Stimulated activated CD4-positive, alpha-beta T cell treated with anti-CD3 and anti-CD28 coated beads, Interleukin-12 subunit alpha, Interleukin-12 subunit beta, amount 100 ng/mL, for 48 hours (primary cell): ENCODE measurements around the gene PXMP4.

Experiments used
- DNase-seq, 3 donors: peaks; one replicate each; pipeline ENCODE4 v3.0.0-alpha.2; 2020; ENCODE audit warnings: low read depth in 2 of 3, low spot score in 1 of 3

Gene PXMP4

GRCh38 chr20:33685328-33686099 is 34.6 kb downstream of the PXMP4 start:
- peak in 2 of 3 donors; percentile 56 to 64 for DNase-seq

- DNase-seq: no peak
Observed at GRCh38 chr20:33684533-33685327, 35.4 kb downstream of the PXMP4 start.

GRCh38 chr20:33681728-33682353 is 38.3 kb downstream of the PXMP4 start:
- no peak for DNase-seq

GRCh38 chr20:33681288-33681687 is 38.8 kb downstream of the PXMP4 start:
- no peak for DNase-seq

GRCh38 chr20:33680686-33681085 is 39.4 kb downstream of the PXMP4 start:
- no peak for DNase-seq

GRCh38 chr20:33679758-33680485 is 40.2 kb downstream of the PXMP4 start:
- no peak for DNase-seq

GRCh38 chr20:33677991-33678702 is 42.0 kb downstream of the PXMP4 start:
- no peak for DNase-seq

GRCh38 chr20:33676652-33677645 is 43.2 kb downstream of the PXMP4 start:
- DNase-seq: no peak

GRCh38 chr20:33676121-33676520 is 44.0 kb downstream of the PXMP4 start:
- DNase-seq: no peak

- DNase-seq: no peak
Observed at GRCh38 chr20:33675136-33675959, 44.8 kb downstream of the PXMP4 start.

GRCh38 chr20:33674294-33675135 is 45.6 kb downstream of the PXMP4 start, which contains the start of gene NECAB3:
NECAB3 (minus strand) TSS chr20:33674428; CDS start chr20:33674352, 76 bp downstream.
- DNase-seq: peak in 1 of 3 donors; percentile 61

- DNase-seq: no peak
Observed at GRCh38 chr20:33673410-33674293, 46.5 kb downstream of the PXMP4 start.

- DNase-seq: no peak
Observed at GRCh38 chr20:33673114-33673409, 47.0 kb downstream of the PXMP4 start.

GRCh38 chr20:33672426-33673113 is 47.5 kb downstream of the PXMP4 start:
- no peak for DNase-seq

GRCh38 chr20:33671573-33672288 is 48.4 kb downstream of the PXMP4 start:
- DNase-seq: no peak
